SH-SY5Y (cell line): ENCODE results near the gene SLC25A25.

Experiments used
- GATA2 ChIP-seq: IDR thresholded peaks from 2 replicates; pipeline ENCODE4 v1.6.1; 2011; ENCODE audit warnings: mild to moderate bottlenecking, low read depth, low read length
- GATA3 ChIP-seq: IDR thresholded peaks from 2 replicates; pipeline ENCODE4 v1.6.1; 2011; ENCODE audit warnings: low read depth, mild to moderate bottlenecking, low read length, moderate library complexity

DNA sequence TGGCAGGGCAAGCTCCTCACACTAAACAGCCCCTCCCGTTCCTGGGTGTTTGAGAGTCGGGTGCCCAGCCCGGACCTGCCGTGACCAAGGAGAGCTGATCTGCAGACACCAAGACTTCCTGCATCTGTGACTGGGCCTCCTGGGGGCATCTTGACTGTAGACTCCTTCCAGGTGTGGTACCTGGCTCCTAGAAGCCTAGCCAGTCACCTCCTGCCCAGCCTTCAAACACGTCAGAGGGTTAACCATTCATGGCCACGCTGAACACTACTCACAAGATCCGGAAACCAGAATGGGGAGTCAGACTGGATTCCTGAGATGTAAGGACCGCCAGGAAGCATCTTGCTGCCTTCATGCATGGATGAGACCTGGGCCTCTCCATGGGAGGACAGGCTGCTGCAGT lies 77.5 kb downstream of the SLC25A25 start:
- no peak for TF ChIP-seq GATA2
- no peak for TF ChIP-seq GATA3
